ENCODE results near the gene ACP6.

GRCh38 chr1:147630447-147630846, 39.9 kb downstream of the ACP6 start:
- no peak for TF ChIP-seq CTCF (IDR thresholded peaks at IDR 0.05)
- TF ChIP-seq POLR2A (IDR thresholded peaks at IDR 0.05), result no peak
